SH-SY5Y (cell line): ENCODE results near the gene CRTC3.

Experiments
- GATA2 ChIP-seq: IDR thresholded peaks from 2 replicates; pipeline ENCODE4 v1.6.1; 2011; ENCODE audit warnings: mild to moderate bottlenecking, low read depth, low read length
- GATA3 ChIP-seq: IDR thresholded peaks from 2 replicates; pipeline ENCODE4 v1.6.1; 2011; ENCODE audit warnings: low read depth, mild to moderate bottlenecking, low read length, moderate library complexity

DNA sequence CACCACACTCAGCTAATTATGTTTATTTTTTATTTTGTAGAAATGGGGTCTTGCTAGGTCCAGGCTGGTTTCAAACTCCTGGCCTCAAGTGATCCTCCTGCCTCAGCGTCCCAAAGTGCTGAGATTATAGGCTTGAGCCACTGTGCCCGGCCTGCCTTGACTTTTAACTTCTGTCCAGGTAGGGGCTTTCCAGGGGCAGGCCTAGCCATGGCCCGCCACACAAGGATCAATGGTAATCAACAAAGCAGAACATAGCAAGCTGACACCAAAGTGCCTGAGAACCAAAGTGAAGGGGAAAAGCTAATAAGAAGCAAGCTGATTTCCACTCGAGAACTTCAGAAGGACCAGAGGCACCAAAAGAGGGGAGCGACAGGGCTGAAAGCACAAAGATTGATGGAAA lies 9.4 kb upstream of the CRTC3 start:
- TF ChIP-seq GATA2 (no peak), GATA3 (no peak)
